ENCODE measurements around the gene PNO1. TPM values are rescaled to one million over a fixed set of nuclear protein-coding genes. Genes with fewer than 3 reads are reported as not detected.
A peak's percentile ranks its signal among the peaks of the same experiment; 100 is the strongest.
"Not testable (repeated sequence)": the region's sequence is repeated elsewhere in the genome, so short reads cannot be mapped to it uniquely, and the experiment has no call there.

PNO1 gene
- total RNA-seq (2014; rRNA removed; shearing (Covaris generic)) (12.6 and 14.5 TPM in 2 replicates), polyA plus RNA-seq (2016; fragmentation: Nextera tagmentation; extraction: Ambion mirVana) (22.5 and 23.3 TPM in 2 replicates)

DNA sequence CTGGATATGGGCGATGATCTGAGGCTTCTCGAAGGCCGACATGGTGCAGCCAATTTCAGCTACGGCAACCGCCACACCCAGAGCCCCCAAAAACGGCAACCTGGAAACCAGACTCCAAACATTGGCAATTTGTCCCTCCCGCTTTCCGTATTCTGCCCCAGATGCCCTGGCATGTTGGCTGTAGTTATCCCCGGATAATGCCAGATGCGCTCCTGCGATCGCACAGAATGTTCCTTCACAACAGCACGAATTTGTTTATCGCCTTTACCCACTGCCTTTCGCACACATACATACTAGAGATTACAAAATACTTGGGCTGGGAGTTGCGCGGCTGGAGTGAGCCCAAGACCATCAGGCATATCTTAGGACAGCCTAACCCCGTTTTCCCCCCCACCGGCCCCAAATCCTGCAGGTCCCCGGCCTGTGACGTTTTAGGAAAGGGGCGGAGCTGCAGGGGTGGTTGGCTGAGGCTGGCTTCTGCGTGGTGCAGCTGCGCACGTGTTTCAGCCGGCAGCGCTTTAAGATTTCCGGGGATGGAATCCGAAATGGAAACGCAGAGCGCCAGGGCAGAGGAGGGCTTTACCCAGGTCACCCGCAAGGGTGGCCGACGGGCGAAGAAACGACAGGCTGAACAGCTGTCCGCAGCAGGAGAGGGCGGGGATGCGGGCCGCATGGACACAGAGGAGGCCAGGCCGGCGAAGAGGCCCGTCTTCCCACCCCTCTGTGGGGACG lies at the start of gene PNO1:
Gene PNO1, plus strand, starts transcription at position 487 of the 732 bp plus-strand sequence. Its CDS starts 47 bp downstream, at position 534.
- peaks cover 25% of the 10 kb centered on the region for H3K36me3 ChIP-seq (ENCODE audit: low read depth)

DNA sequence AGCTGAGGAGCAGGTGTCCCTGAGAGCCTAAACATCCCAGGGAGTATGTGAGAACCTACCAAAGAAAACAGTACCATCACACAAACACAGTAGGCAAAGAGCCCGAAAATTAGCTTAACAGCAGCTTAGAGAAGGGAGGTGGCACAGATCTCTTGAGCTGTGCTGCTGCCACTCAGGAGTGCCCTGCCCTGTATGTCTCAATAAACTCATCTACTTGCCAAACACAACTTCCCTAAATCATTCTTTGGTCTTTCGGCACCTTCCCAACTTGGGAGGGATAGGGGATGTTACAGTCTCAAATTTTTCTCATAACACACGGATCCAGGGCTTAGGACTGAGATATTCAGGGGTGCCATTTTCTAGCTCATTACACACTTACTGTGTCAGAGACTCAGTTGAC lies 49.6 kb upstream of the PNO1 start:
- H3K4me2 ChIP-seq (ENCODE audit: unreplicated experiment) = no peak overlapping the region
- no peak overlapping the region for H3K27ac ChIP-seq
- H2AFZ ChIP-seq = no peak overlapping the region
- no peaks in the 10 kb centered on the region for H3K9me2 ChIP-seq (ENCODE audit: insufficient read depth)
- H3K4me1 ChIP-seq (ENCODE audit: insufficient read depth) = no peaks in the 10 kb centered on the region
- H3K9ac ChIP-seq = no peak overlapping the region
- TF ChIP-seq EZH2phosphoT487 (IDR thresholded peaks at IDR 0.05; ENCODE audit: insufficient read depth, low read depth) (no peak), EZH2 (IDR thresholded peaks at IDR 0.05; ENCODE audit: insufficient read depth, poor library complexity, severe bottlenecking) (no peak)
- no peaks in the 10 kb centered on the region for H3F3A ChIP-seq (ENCODE audit: insufficient read depth)
- no peak for DNase-seq
- no peaks in the 10 kb centered on the region for H3K36me3 ChIP-seq (ENCODE audit: low read depth)
- no peaks in the 10 kb centered on the region for H4K20me1 ChIP-seq (ENCODE audit: insufficient read depth)
- no peak overlapping the region for H3K4me3 ChIP-seq
- no peaks in the 10 kb centered on the region for H3K27me3 ChIP-seq (replicated peaks; ENCODE audit: insufficient read depth)
- 80 to 81% methylated on average over 3 of the region's 3 CpGs for WGBS, 2 experiments (ENCODE audit: low coverage in 1 of 2, low lambda C conversion rate in 2 of 2, missing lambda C conversion rate in 2 of 2)
- H3K9me3 ChIP-seq (ENCODE audit: low read depth) = no peaks in the 10 kb centered on the region
- no peaks in the 10 kb centered on the region for H3K79me2 ChIP-seq (ENCODE audit: insufficient read depth)
- in situ Hi-C loops (cut with MboI) = no loop called here

More for the DNA sequence above, at the start of gene PNO1:
- no peaks in the 10 kb centered on the region for H3K9me2 ChIP-seq (ENCODE audit: insufficient read depth)
- H3K4me3 ChIP-seq = peak within 1 kb of the TSS; percentile 89
- TF ChIP-seq EZH2phosphoT487 (IDR thresholded peaks at IDR 0.05; ENCODE audit: insufficient read depth, low read depth) = no peak
- TF ChIP-seq EZH2 (IDR thresholded peaks at IDR 0.05; ENCODE audit: insufficient read depth, poor library complexity, severe bottlenecking) = no peak
- no peaks in the 10 kb centered on the region for H3K9me3 ChIP-seq (ENCODE audit: low read depth)
- peak within 1 kb of the TSS; percentile 95 for H2AFZ ChIP-seq
- peak; percentile 97 for DNase-seq
- H3K9ac ChIP-seq = peak within 1 kb of the TSS; percentile 93
- peaks cover 12% of the 10 kb centered on the region for H3K4me1 ChIP-seq (ENCODE audit: insufficient read depth)
- H3K79me2 ChIP-seq (ENCODE audit: insufficient read depth) = peaks cover 90% of the 10 kb centered on the region
- no peaks in the 10 kb centered on the region for H3K27me3 ChIP-seq (replicated peaks; ENCODE audit: insufficient read depth)
- 0 to 2% methylated on average over 43 of the region's 44 CpGs for WGBS, 2 experiments (ENCODE audit: low coverage in 1 of 2, low lambda C conversion rate in 2 of 2, missing lambda C conversion rate in 2 of 2)
- no peaks in the 10 kb centered on the region for H3F3A ChIP-seq (ENCODE audit: insufficient read depth)
- in situ Hi-C loops (cut with MboI) = no loop called here
- peak within 1 kb of the TSS; percentile 89 for H3K27ac ChIP-seq
- H3K4me2 ChIP-seq (ENCODE audit: unreplicated experiment) = peak within 1 kb of the TSS; percentile 97
- H4K20me1 ChIP-seq (ENCODE audit: insufficient read depth) = no peaks in the 10 kb centered on the region

DNA sequence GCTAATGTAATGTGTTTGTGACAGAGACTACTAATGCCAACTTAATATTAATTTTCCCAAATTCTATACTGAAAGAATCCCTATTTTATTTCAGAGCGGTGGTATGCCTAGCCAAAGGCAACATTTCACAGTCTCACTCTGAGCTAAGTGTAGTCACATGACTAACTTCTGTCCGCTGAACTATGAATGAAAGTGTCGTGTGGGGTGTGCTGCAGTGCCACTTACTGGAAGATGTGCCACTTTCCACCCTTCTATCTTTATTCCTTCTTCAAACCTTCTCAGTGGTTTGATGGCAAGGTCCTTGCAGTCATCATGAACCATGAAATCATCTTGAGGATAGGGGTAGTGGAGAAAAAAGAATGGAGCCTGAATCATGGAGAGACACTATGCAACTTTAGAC lies 47.6 kb upstream of the PNO1 start:
- no peak for TF ChIP-seq EZH2 (IDR thresholded peaks at IDR 0.05; ENCODE audit: insufficient read depth, poor library complexity, severe bottlenecking)
- no peaks in the 10 kb centered on the region for H3F3A ChIP-seq (ENCODE audit: insufficient read depth)
- H3K79me2 ChIP-seq (ENCODE audit: insufficient read depth) = no peaks in the 10 kb centered on the region
- no peak overlapping the region for H2AFZ ChIP-seq
- H3K9ac ChIP-seq = no peak overlapping the region
- no peak overlapping the region for H3K4me2 ChIP-seq (ENCODE audit: unreplicated experiment)
- DNase-seq = no peak
- no peaks in the 10 kb centered on the region for H4K20me1 ChIP-seq (ENCODE audit: insufficient read depth)
- 65 to 74% methylated on average over 3 of the region's 3 CpGs for WGBS, 2 experiments (ENCODE audit: low coverage in 1 of 2, low lambda C conversion rate in 2 of 2, missing lambda C conversion rate in 2 of 2)
- no peak overlapping the region for H3K27ac ChIP-seq
- in situ Hi-C loops (cut with MboI) = no loop called here
- no peaks in the 10 kb centered on the region for H3K9me2 ChIP-seq (ENCODE audit: insufficient read depth)
- H3K9me3 ChIP-seq (ENCODE audit: low read depth) = no peaks in the 10 kb centered on the region
- H3K27me3 ChIP-seq (replicated peaks; ENCODE audit: insufficient read depth) = no peaks in the 10 kb centered on the region
- no peak overlapping the region for H3K4me3 ChIP-seq
- H3K36me3 ChIP-seq (ENCODE audit: low read depth) = no peaks in the 10 kb centered on the region
- no peaks in the 10 kb centered on the region for H3K4me1 ChIP-seq (ENCODE audit: insufficient read depth)

GRCh38 chr2:68115965-68116364 lies 41.7 kb upstream of the PNO1 start:
- no peak for DNase-seq
- Histone ChIP-seq H4K20me1 (ENCODE audit: insufficient read depth) (no peaks in the 10 kb centered on the region), H3K4me2 (ENCODE audit: unreplicated experiment) (no peak overlapping the region), H3K4me3 (no peak overlapping the region), H3K36me3 (ENCODE audit: low read depth) (no peaks in the 10 kb centered on the region), H3K27me3 (replicated peaks; ENCODE audit: insufficient read depth) (no peaks in the 10 kb centered on the region), H3K9me2 (ENCODE audit: insufficient read depth) (no peaks in the 10 kb centered on the region), H3K9me3 (ENCODE audit: low read depth) (no peaks in the 10 kb centered on the region), H2AFZ (no peak overlapping the region), H3K4me1 (ENCODE audit: insufficient read depth) (no peaks in the 10 kb centered on the region), H3K27ac (no peak overlapping the region), H3F3A (ENCODE audit: insufficient read depth) (no peaks in the 10 kb centered on the region), H3K79me2 (ENCODE audit: insufficient read depth) (no peaks in the 10 kb centered on the region), H3K9ac (no peak overlapping the region)
- in situ Hi-C loops (cut with MboI) = no loop called here
- 57 to 69% methylated on average over 3 of the region's 3 CpGs for WGBS, 2 experiments (ENCODE audit: low coverage in 1 of 2, low lambda C conversion rate in 2 of 2, missing lambda C conversion rate in 2 of 2)
- TF ChIP-seq EZH2 (IDR thresholded peaks at IDR 0.05; ENCODE audit: insufficient read depth, poor library complexity, severe bottlenecking) = no peak

GRCh38 chr2:68117922-68118321 lies 39.8 kb upstream of the PNO1 start:
- H3K9me2 ChIP-seq (ENCODE audit: insufficient read depth); DNase-seq; in situ Hi-C loops (cut with MboI); H3K4me1 ChIP-seq (ENCODE audit: insufficient read depth); H3K9ac ChIP-seq; H3F3A ChIP-seq (ENCODE audit: insufficient read depth); H3K79me2 ChIP-seq (ENCODE audit: insufficient read depth); H3K4me3 ChIP-seq; H3K9me3 ChIP-seq (ENCODE audit: low read depth); H3K27ac ChIP-seq; H4K20me1 ChIP-seq (ENCODE audit: insufficient read depth); H3K36me3 ChIP-seq (ENCODE audit: low read depth); H3K4me2 ChIP-seq (ENCODE audit: unreplicated experiment); H3K27me3 ChIP-seq (replicated peaks; ENCODE audit: insufficient read depth); H2AFZ ChIP-seq: not testable (repeated sequence)
- 85 to 92% methylated on average over 4 of the region's 4 CpGs for WGBS, 2 experiments (ENCODE audit: low coverage in 1 of 2, low lambda C conversion rate in 2 of 2, missing lambda C conversion rate in 2 of 2)
